Measurements from ENCODE around the gene PRDM13. TPM values are rescaled to one million over a fixed set of nuclear protein-coding genes. Genes with fewer than 3 reads are reported as not detected.

Gene PRDM13
- total and polyA plus RNA-seq, 2 of the 8 experiments (the other 6 are each of a cell fraction or from before 2014, with no cell fraction given), result 0.05 to 0.09 TPM

GRCh38 chr6:99613705-99614429 is 7.2 kb downstream of the PRDM13 start (continued):
- TF ChIP-seq ATF3 (IDR thresholded peaks at IDR 0.05; ENCODE audit: insufficient read depth, low read depth, low read length), result no peak
- TF ChIP-seq POU5F1 (IDR thresholded peaks at IDR 0.05; ENCODE audit: low read depth, low read length), result no peak
- TF ChIP-seq SP4 (IDR thresholded peaks at IDR 0.05; ENCODE audit: low read length), result no peak
- no peak for TF ChIP-seq TEAD4 (IDR thresholded peaks at IDR 0.05; ENCODE audit: low read depth, low read length)
- TF ChIP-seq, protein P1, sequence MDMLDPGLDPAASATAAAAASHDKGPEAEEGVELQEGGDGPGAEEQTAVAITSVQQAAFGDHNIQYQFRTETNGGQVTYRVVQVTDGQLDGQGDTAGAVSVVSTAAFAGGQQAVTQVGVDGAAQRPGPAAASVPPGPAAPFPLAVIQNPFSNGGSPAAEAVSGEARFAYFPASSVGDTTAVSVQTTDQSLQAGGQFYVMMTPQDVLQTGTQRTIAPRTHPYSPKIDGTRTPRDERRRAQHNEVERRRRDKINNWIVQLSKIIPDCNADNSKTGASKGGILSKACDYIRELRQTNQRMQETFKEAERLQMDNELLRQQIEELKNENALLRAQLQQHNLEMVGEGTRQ (IDR thresholded peaks at IDR 0.05; ENCODE audit: low read length), result no peak
- no peak for TF ChIP-seq KDM1A (IDR thresholded peaks at IDR 0.05; ENCODE audit: borderline replicate concordance, low read length)
- no peak for TF ChIP-seq GABPA (IDR thresholded peaks at IDR 0.05; ENCODE audit: borderline replicate concordance, insufficient read depth, low read length)
- TF ChIP-seq NRF1 (IDR thresholded peaks at IDR 0.05; ENCODE audit: low read depth, low read length), result no peak
- TF ChIP-seq SP2 (IDR thresholded peaks at IDR 0.05; ENCODE audit: low read length), result no peak
